Stimulated activated CD4-positive, alpha-beta T cell treated with anti-CD3 and anti-CD28 coated beads, Interleukin-2, amount 100 ng/mL, for 48 hours (primary cell): Measurements from ENCODE around the gene MRGPRF.

Experiments
- DNase-seq, 2 donors: peaks; one replicate each; pipeline ENCODE4 v3.0.0-alpha.2; 2020

The MRGPRF gene

GRCh38 chr11:68961245-68961644 lies 51.8 kb downstream of the MRGPRF start:
- DNase-seq, result no peak

DNA sequence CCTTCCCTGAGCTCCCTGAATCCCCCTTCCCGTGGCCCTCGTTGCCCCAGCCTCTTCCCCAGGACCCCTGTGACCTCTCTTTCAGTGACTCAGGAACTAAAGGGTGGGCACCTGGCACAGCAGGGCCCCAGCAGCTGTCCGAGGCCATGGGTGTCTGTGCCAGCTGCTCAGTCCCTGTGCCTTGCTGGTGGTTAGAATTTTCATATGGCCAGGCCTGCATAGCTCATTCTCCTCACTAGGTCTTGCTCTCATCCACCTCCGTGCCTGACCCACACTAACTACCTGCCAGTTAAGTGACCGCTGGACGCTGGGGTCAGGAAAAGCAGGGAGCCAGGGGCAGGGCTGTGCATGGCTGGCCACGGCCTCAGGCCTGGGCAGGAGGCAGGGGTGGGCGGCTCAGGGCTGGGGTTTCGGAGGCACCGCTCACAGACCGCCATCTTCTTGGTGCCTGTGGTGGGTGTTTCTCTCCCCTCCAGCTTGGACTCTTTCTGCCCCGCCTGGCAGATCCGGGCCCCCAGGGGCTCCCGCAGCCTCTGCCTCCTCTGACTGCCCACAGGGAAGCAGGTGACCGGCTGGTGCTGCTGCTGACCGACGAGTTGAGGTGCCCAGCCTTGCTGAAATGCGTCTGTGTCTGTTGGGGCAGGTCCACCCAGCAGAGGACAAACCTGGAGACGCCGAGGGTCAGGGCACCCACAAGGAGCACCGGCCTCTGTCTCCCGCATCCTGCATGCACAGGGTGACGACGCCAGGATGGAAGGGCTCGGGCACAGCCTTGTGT lies 52.6 kb downstream of the MRGPRF start:
- DNase-seq, result no peak

GRCh38 chr11:68959465-68960293 lies 53.4 kb downstream of the MRGPRF start:
- no peak for DNase-seq

DNA sequence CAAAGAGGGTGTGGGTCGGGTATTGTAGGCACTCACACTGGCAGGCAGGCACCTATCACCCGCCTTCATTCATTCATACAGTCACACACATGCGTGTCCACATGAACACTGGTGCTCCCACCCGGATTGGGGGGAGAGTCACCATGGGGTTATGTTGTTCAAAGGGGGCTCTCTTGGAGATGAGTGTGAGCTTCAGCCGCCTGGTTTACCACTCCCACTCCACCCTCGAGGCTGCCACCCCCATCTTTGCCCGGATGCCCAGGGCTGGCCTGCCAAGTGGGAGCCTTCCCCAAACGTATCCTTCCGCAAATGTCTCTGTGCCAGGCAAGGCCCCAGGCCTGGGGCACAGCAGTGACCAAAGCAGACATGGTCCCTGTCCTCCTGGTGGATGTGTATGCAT lies 54.8 kb downstream of the MRGPRF start:
- DNase-seq, result no peak

- no peak for DNase-seq
These were observed 56.3 kb downstream of the MRGPRF start for GRCh38 chr11:68956547-68957254.

GRCh38 chr11:68956142-68956541 lies 56.9 kb downstream of the MRGPRF start:
- peak; percentile 7 to 22 for DNase-seq

- DNase-seq, result no peak
These were observed 57.5 kb downstream of the MRGPRF start for GRCh38 chr11:68955607-68955958.

- DNase-seq, result no peak
These were observed 58.0 kb downstream of the MRGPRF start for GRCh38 chr11:68954836-68955606.
